Endothelial cell of umbilical vein (primary cell): ENCODE measurements around the gene CHEK2.

Source experiments
- EZH2 ChIP-seq: IDR thresholded peaks from 2 replicates; pipeline ENCODE4 v1.6.1; 2012; ENCODE audit warnings: borderline replicate concordance, low read depth, mild to moderate bottlenecking, moderate library complexity, low read length, inconsistent platforms; ENCODE audit not compliant: severe bottlenecking
- MYC ChIP-seq: IDR thresholded peaks from one replicate; pipeline ENCODE4 v1.6.1; 2011; ENCODE audit warnings: mild to moderate bottlenecking, low read depth, low read length
- POLR2A ChIP-seq: IDR thresholded peaks from 2 replicates; pipeline ENCODE4 v1.6.1; 2012; ENCODE audit warnings: low read depth, mild to moderate bottlenecking, control low read depth, low read length
- POLR2AphosphoS5 ChIP-seq: IDR thresholded peaks from 2 replicates; pipeline ENCODE4 v1.6.1; 2012; ENCODE audit warnings: low read depth, mild to moderate bottlenecking, control low read depth, low read length, moderate library complexity; ENCODE audit not compliant: insufficient read depth
- TF ChIP-seq, protein P1 (sequence below), 2 donors: IDR thresholded peaks; 1 replicate in 1 of 2; 2 replicates in 1 of 2; pipeline ENCODE4 v1.5.1; 2011; ENCODE audit warnings: low read length in 2 of 2, mild to moderate bottlenecking in 2 of 2, moderate library complexity in 2 of 2, control low read depth in 1 of 2, inconsistent platforms in 1 of 2, low read depth in 1 of 2; ENCODE audit not compliant: insufficient read depth in 1 of 2; ENCODE audit errors: extremely low read depth in 1 of 2
- TF ChIP-seq, protein P2 (sequence below): IDR thresholded peaks from 2 replicates; pipeline ENCODE4 v1.6.1; 2011; ENCODE audit not compliant: insufficient read depth, insufficient read length

DNA sequence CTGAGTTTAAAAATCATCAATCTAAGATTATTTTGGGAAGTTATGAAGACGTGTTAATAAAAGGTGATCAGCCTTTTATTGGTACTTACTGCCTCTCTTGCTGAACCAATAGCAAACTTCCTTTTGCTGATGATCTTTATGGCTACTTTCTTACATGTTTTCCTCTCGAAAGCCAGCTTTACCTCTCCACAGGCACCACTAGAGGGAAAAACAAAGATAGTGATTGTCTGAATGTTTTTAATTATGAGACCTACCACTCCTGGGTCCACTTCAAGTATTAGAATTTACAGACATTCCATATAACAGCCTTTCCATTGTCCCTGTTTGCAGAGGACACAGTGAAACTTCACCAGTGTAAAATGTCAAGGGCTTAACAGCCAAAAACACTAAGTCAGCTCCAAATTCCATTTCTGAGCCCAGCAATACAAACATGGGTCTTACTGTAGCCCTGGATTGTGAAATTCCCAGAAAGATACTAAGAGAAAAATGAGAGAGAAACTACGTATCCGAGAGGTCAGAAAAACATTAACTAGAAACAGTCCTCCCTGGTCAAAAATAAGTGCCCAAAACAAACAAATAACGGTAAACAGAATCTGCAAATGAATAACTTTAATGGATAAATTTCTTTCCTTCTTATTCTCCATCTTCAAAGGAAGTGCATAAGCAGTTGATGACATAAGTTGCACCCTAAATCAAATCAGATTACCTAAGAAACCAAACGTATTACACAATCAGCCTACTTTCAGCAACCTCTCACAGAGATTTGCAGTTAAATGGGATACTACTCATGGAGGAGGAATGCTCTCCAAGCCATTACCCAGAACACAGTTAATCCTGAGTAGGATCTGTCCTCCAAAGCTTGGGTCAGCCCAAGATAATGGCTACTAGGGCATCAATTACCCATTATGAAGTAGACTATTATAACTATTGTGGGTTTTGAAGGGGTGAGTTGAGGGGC lies 29.5 kb downstream of the CHEK2 start:
- TF ChIP-seq EZH2 (no peak), POLR2AphosphoS5 (no peak), POLR2A (no peak), MYC (no peak)
- TF ChIP-seq, protein P1, sequence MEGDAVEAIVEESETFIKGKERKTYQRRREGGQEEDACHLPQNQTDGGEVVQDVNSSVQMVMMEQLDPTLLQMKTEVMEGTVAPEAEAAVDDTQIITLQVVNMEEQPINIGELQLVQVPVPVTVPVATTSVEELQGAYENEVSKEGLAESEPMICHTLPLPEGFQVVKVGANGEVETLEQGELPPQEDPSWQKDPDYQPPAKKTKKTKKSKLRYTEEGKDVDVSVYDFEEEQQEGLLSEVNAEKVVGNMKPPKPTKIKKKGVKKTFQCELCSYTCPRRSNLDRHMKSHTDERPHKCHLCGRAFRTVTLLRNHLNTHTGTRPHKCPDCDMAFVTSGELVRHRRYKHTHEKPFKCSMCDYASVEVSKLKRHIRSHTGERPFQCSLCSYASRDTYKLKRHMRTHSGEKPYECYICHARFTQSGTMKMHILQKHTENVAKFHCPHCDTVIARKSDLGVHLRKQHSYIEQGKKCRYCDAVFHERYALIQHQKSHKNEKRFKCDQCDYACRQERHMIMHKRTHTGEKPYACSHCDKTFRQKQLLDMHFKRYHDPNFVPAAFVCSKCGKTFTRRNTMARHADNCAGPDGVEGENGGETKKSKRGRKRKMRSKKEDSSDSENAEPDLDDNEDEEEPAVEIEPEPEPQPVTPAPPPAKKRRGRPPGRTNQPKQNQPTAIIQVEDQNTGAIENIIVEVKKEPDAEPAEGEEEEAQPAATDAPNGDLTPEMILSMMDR (IDR thresholded peaks at IDR 0.05; ENCODE audit: extremely low read depth in 1 of 2, insufficient read depth in 1 of 2, low read depth in 1 of 2, low read length in 2 of 2) = no peak
- TF ChIP-seq, protein P2, sequence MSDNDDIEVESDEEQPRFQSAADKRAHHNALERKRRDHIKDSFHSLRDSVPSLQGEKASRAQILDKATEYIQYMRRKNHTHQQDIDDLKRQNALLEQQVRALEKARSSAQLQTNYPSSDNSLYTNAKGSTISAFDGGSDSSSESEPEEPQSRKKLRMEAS = no peak
